GM15510 (cell line): ENCODE data around the gene LHX3.

Source experiments
- POLR2A ChIP-seq: IDR thresholded peaks from 3 replicates; pipeline ENCODE4 v1.6.1; 2011; ENCODE audit warnings: borderline replicate concordance; ENCODE audit not compliant: insufficient read length; ENCODE audit errors: extremely low read depth

Gene LHX3

GRCh38 chr9:136204838-136205706 lies at the start of gene LHX3:
TSS of gene LHX3 (minus strand) at chr9:136205128. CDS start at chr9:136205012, 116 bp downstream.
- no peak for TF ChIP-seq POLR2A

- no peak for TF ChIP-seq POLR2A
Observed at GRCh38 chr9:136253246-136254130, 48.6 kb upstream of the LHX3 start.

GRCh38 chr9:136252846-136253245 lies 47.9 kb upstream of the LHX3 start:
- no peak for TF ChIP-seq POLR2A

- no peak for TF ChIP-seq POLR2A
Observed at GRCh38 chr9:136252281-136252680, 47.4 kb upstream of the LHX3 start.

- TF ChIP-seq POLR2A = no peak
Observed at GRCh38 chr9:136251264-136252115, 46.6 kb upstream of the LHX3 start.

DNA sequence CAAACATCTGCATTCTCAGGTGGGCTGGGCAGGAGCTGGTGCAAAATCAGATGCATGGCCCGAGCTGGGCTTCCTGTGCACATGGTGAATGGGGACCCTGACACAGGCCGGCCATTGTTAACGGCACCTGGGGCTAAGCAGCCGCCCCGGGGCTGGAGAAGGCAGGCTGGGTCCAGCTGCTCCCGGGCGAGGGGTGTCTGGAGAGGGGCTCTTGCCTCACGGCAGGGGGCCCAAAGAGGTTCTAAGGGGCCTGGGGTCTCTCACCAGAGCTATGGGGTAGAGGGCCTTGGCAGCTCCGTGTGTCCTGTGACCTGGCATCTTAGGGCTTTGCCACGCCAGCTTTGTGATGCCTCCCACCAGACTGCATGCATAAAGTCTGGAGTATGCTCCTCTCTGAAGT lies 45.7 kb upstream of the LHX3 start:
- TF ChIP-seq POLR2A = no peak

- TF ChIP-seq POLR2A = no peak
Observed at GRCh38 chr9:136249877-136250559, 45.1 kb upstream of the LHX3 start.

DNA sequence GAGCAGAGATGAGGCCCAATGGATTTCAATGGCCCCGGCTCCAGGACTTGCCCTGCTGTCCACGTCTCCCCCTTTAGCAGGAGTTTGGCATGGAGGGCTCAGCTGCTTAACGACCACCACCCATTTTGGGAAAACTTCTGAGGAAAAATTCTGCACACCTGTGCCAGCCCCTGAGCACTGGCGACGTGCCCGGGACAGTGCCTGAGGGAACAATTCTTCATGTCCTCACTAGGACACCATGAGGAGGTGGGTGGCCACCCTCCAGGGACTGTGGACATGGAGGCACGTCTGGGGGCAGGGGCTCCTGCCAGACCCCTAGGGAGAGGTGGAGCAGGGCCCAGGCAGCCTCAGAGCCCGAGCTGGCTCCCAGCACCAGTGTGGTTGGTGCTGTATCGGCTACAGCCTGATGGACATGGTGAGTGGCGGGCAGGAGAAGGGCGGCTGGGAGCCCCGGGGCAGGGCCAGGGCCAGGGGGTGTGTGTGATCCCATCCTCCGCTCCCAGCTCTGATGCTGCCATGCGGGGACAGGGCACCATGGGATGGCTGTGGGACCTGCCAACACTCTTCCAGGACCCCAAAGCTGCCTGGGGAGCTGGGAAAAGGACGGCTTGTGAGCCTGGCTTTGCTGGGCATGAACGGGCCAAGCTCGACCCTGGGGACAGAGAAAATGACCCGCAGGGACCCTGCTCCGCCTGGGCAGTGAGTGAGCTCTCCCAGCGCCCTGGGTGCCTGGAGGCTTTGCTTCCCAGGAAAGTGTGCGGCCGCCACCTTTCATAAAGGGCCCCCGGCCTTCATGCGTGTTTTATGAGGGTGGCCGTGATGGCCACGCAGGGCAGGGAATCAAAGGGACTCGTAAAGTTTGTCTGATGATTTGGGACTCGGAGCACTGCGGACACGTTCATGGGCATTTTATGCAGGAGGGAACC lies 44.3 kb upstream of the LHX3 start:
- no peak for TF ChIP-seq POLR2A

- TF ChIP-seq POLR2A = no peak
Observed at GRCh38 chr9:136247947-136248637, 43.2 kb upstream of the LHX3 start.

DNA sequence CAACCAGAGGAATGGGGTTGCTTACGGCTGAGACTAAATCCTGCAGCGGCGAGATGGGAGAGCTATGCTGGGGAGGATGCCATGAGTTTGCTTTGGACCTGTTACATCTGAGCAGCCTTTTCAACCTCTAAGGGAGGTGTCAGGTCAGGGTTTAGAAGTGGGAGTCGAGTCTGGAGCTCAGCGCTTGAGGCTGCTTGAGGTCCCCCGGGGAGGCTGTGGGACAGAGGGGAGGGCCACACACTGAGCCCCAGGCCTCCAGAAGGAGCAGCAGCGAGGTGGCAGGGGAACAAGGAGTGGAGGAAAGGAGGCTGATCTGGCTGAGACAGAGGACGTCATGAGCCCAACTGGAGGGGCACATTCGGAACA lies 42.6 kb upstream of the LHX3 start:
- no peak for TF ChIP-seq POLR2A

DNA sequence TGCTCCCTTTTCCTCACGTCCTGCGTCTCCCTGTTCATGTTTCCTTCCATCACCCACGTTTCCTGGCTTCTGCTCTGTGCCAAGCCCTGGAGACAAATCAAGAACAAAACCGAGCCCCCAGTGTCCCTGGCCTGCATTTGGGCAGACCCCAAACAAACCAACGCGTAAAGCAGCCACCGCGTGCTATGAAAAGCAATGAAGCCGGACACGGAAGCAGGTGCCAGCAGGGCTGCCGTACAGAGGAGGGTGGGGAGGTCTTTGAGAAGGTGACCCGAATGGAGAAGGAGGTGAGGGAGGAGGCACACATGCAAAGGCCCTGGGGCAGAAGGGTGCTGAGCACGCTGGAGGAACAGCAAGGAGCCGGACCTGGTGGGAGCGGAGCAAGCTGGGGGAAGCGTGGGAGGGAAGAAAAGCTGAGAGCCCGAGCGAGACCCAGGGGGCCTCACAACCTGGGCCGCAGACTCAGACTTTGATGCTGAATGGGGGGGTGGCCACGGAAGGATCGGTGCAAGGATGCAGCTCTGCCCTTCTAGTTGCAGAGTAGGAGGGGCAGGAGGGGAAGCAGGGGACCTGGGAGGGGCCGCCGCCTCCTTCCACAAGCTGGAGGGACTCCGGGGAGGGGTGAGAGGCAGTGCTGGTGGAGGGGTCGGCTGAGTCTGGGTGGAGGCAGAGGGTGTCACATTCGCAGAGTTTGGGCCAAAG lies 42.1 kb upstream of the LHX3 start:
- TF ChIP-seq POLR2A = no peak
